ENCODE results near the gene SH3BP1. TPM values are rescaled to one million over a fixed set of nuclear protein-coding genes. Genes with fewer than 3 reads are reported as not detected.

Gene SH3BP1
- total and polyA plus RNA-seq, 2 of the 8 experiments (the other 6 are each of a cell fraction or from before 2014, with no cell fraction given): 23.9 to 40.3 TPM

DNA sequence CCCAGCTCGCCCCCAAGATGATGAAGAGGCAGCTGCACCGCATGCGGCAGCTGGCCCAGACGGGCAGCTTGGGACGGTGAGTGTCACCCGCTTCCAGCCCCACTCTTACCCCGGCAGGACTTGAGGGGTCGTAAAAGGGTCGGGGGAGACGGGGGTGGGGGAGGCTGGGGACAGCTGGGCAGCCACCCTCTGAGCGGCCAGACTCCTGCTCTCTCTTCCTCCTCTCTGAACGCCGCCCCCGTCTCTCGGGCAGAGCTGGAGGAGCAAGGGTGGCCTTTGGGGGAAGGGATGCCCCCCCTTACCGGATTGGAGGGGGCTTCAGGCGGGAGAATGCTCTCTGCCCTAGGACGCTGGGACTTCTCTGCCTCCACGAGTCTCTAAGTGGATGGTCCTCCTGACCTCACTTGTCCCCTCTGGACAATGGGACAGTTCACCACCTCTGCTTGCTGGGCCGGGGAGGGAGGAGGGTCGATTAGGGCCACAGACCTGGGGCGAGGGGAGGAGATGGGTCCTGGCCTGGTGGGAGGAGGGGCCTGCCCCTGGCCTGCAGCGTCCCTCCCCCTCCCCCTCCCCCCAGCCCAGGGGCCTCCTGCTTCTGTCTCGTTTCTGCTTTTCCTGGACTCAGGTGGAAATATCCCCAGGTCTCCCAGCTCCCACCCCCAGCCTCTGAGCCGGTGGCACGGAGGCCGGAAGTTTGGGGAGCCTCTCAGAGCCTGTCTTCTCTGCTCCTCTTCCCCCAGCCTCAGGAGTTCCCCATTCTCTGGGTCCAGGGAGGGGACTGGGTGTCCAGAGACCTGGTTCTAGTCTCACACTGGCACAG, 512 bp downstream of the SH3BP1 start:
- Histone ChIP-seq H2BK5ac (ENCODE audit: low read depth, low read length) (peak overlapping the region; percentile 83; the same call in 1 of the 2 replicates), H2BK15ac (ENCODE audit: low read length) (peak overlapping the region; percentile 81; the same call in 1 of the 2 replicates), H2BK120ac (replicated peaks; ENCODE audit: low read depth, low read length) (peak overlapping the region; percentile 55), H3K23me2 (ENCODE audit: low read depth, low read length) (peaks cover 8% of the 10 kb centered on the region), H3K79me1 (ENCODE audit: low read depth, low read length) (0 out of 2 replicates have a peak, but pooled peaks cover 2% of the 10 kb centered on the region), H2AK5ac (ENCODE audit: low read depth, low read length) (0 out of 2 replicates have a peak overlapping the region, but pooled peaks have one; percentile 24), H2AFZ (ENCODE audit: low read length) (no peak overlapping the region), H3K18ac (ENCODE audit: extremely low read depth, low read length) (peak overlapping the region; percentile 91), H4K91ac (replicated peaks; ENCODE audit: insufficient read length, low read length) (peak overlapping the region; percentile 44), H2BK20ac (ENCODE audit: low read length) (no peak overlapping the region), H3K9me3 (ENCODE audit: insufficient read depth in 2 of 2, low read depth in 1 of 2, low read length in 1 of 2) (no peaks in the 10 kb centered on the region), H3K23ac (ENCODE audit: insufficient read length) (no peak overlapping the region), H3K4ac (replicated peaks; ENCODE audit: insufficient read length, low read depth, low read length) (peak overlapping the region; percentile 82), H3K4me3 (ENCODE audit: extremely low read depth in 1 of 4, insufficient read depth in 2 of 4, low read depth in 3 of 4, low read length in 4 of 4) (peak overlapping the region; percentile 77 to 91 (median 84)), H4K8ac (ENCODE audit: extremely low read depth, insufficient read depth, low read length) (peak overlapping the region; percentile 7; the same call in 1 of the 2 replicates), H3K56ac (replicated peaks; ENCODE audit: insufficient read length, low read depth, low read length) (peak overlapping the region; percentile 60), H3K4me2 (ENCODE audit: insufficient read depth in 1 of 2, low read depth in 2 of 2, low read length in 2 of 2) (peak overlapping the region; percentile 86 to 99), H4K5ac (ENCODE audit: insufficient read length, low read depth, low read length) (peak overlapping the region; percentile 25), H3K36me3 (ENCODE audit: control insufficient read depth in 2 of 4, insufficient read depth in 4 of 4, low read length in 3 of 4) (peaks cover 0 to 10% (median 5%) of the 10 kb centered on the region in 4 experiments; a peak in 5 of 8 replicates), H2BK12ac (ENCODE audit: low read depth, low read length) (peak overlapping the region; percentile 87; the same call in 1 of the 2 replicates), H3K4me1 (replicated peaks in 1 of 4; ENCODE audit: control insufficient read depth in 3 of 4, insufficient read depth in 4 of 4, low read length in 3 of 4) (peaks cover 0 to 21% (median 15%) of the 10 kb centered on the region in 4 experiments; a peak in 6 of 7 replicates), H4K20me1 (replicated peaks in 1 of 2; ENCODE audit: control insufficient read depth in 1 of 2, insufficient read depth in 2 of 2, low read length in 2 of 2) (peaks cover 0 to 10% of the 10 kb centered on the region in 2 experiments), H3K27me3 (replicated peaks in 1 of 4; ENCODE audit: control insufficient read depth in 3 of 4, extremely low read depth in 1 of 4, insufficient read depth in 3 of 4, low read length in 3 of 4) (no peaks in the 10 kb centered on the region), H3K14ac (ENCODE audit: insufficient read length) (no peak overlapping the region), H3K79me2 (ENCODE audit: control insufficient read depth in 1 of 2, insufficient read depth in 2 of 2, low read length in 2 of 2) (no peaks in the 10 kb centered on the region; a peak in 1 of 4 replicates), H3K9ac (replicated peaks in 1 of 4; ENCODE audit: extremely low read depth in 1 of 4, low read depth in 3 of 4, low read length in 3 of 4) (peak overlapping the region; percentile 1 to 72 (median 60); a peak in 6 of 7 replicates), H3K27ac (ENCODE audit: low read depth, low read length) (no peak overlapping the region)
- CTCF ChIA-PET (ENCODE audit: partially characterized antibody): interaction anchor here (1.1 to 11.4 kb wide), 9 partner anchors 9 to 59 kb away, joined by 3 to 261 read pairs (median 6); partner anchors contain the start of genes GGA1, LGALS1, NOL12 and PDXP
- POLR2A ChIA-PET (ENCODE audit: partially characterized antibody): interaction anchor here (0.9 to 5.3 kb wide), 9 partner anchors 7 to 65 kb away, joined by 3 to 32 read pairs (median 4); partner anchors contain the start of genes GGA1, NOL12, PDXP and TRIOBP
- WGBS, 2 experiments (ENCODE audit: extremely low coverage in 1 of 2, insufficient coverage in 1 of 2, insufficient read length in 1 of 2, insufficient replicate concordance in 2 of 2, low coverage in 1 of 2, low lambda C conversion rate in 2 of 2, missing lambda C conversion rate in 1 of 2): 6% methylated on average over 18 of the region's 27 CpGs; no CpG with 5 or more reads in 1 of the 2 experiments
- TF ChIP-seq KDM1A (IDR thresholded peaks at IDR 0.05; ENCODE audit: borderline replicate concordance, low read length) (peak; percentile 61; the same call in 1 of the 2 replicates), FOSL1 (IDR thresholded peaks at IDR 0.05; ENCODE audit: insufficient read depth, low read depth, low read length) (no peak), KDM4A (IDR thresholded peaks at IDR 0.05; ENCODE audit: low read depth, low read length, severe bottlenecking) (peak; percentile 24)
- DNase-seq (ENCODE audit: low read depth in 1 of 2, low spot score in 2 of 2) (no peak), FAIRE-seq (no peak)

Measured in H1 (cell line).